ENCODE data around the gene KLF4. TPM values are rescaled to one million over a fixed set of nuclear protein-coding genes. Genes with fewer than 3 reads are reported as not detected.

Gene KLF4
- total and polyA plus RNA-seq, 2 of the 4 experiments (the other 2 are of a cell fraction): 1.3 to 3.8 TPM

DNA sequence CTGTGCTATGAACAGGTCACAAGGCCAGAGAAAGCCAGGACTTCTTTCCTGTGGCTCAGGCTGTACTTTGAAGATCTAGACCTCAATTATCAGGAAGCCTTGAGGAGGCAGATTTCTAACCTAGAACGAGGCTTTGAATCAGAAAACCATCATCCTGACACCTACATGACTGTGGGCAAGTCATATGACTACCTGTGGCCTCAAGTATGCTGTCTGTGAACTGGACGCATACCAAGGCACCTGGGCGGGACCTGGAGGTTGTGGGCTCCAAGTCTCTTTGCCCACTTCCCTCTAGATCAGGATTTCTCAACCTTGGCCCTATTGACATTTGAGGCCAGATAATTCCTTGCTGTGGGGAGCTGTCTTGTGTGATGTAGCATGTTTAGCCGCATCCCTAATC, 42.5 kb downstream of the KLF4 start:
- H2BK120ac ChIP-seq (ENCODE audit: low read depth, low read length): no peak overlapping the region
- H2BK15ac ChIP-seq (ENCODE audit: low read depth, low read length): no peak overlapping the region
- no peak overlapping the region for H3K23ac ChIP-seq (ENCODE audit: low read depth, low read length)
- no peak overlapping the region for H3K4me3 ChIP-seq (ENCODE audit: insufficient read depth, low read depth, low read length)
- no peaks in the 10 kb centered on the region for H3K9me3 ChIP-seq (ENCODE audit: control insufficient read depth, insufficient read depth, low read length)
- ChIA-PET CTCF (no interaction called here), POLR2A (ENCODE audit: unreplicated experiment) (no interaction called here)
- BruUV-seq (replicated peaks): no TSS peak
- no peak overlapping the region for H4K5ac ChIP-seq (ENCODE audit: low read depth, low read length)
- H3K56ac ChIP-seq (ENCODE audit: extremely low read depth, insufficient read depth, low read length): no peak overlapping the region
- H3K79me1 ChIP-seq (ENCODE audit: low read depth in 1 of 2, low read length in 2 of 2): no peaks in the 10 kb centered on the region
- no peak overlapping the region for H2AK9ac ChIP-seq (replicated peaks; ENCODE audit: low read depth, low read length, poor library complexity)
- no peak overlapping the region for H2AK5ac ChIP-seq (ENCODE audit: low read depth, low read length)
- H2AFZ ChIP-seq (replicated peaks; ENCODE audit: low read length, poor library complexity): no peak overlapping the region
- TF ChIP-seq RFX5 (IDR thresholded peaks at IDR 0.05; ENCODE audit: low read depth, low read length) (no peak), CHD1 (IDR thresholded peaks at IDR 0.05; ENCODE audit: low read depth, low read length) (no peak), RCOR1 (IDR thresholded peaks at IDR 0.05; ENCODE audit: insufficient replicate concordance, low read length) (no peak), POLR2A (IDR thresholded peaks at IDR 0.05; ENCODE audit: low read depth, low read length) (no peak), ELK1 (IDR thresholded peaks at IDR 0.05; ENCODE audit: borderline replicate concordance, low read depth, low read length) (no peak), MAFK (IDR thresholded peaks at IDR 0.05; ENCODE audit: low read depth, low read length) (no peak), BHLHE40 (IDR thresholded peaks at IDR 0.05; ENCODE audit: low read depth, low read length) (no peak), MAZ (IDR thresholded peaks at IDR 0.05; ENCODE audit: borderline replicate concordance, low read depth, low read length) (no peak), SMC3 (IDR thresholded peaks at IDR 0.05; ENCODE audit: low read depth, low read length) (no peak), NFE2L2 (IDR thresholded peaks at IDR 0.05; ENCODE audit: low read depth, low read length) (no peak), RAD21 (IDR thresholded peaks at IDR 0.05; ENCODE audit: low read length) (no peak), FOS (IDR thresholded peaks at IDR 0.05; ENCODE audit: low read depth, low read length) (no peak), CEBPB (IDR thresholded peaks at IDR 0.05; ENCODE audit: low read depth, low read length) (no peak), MXI1 (IDR thresholded peaks at IDR 0.05; ENCODE audit: borderline replicate concordance, low read depth, low read length) (no peak)
- TF ChIP-seq, protein P1, sequence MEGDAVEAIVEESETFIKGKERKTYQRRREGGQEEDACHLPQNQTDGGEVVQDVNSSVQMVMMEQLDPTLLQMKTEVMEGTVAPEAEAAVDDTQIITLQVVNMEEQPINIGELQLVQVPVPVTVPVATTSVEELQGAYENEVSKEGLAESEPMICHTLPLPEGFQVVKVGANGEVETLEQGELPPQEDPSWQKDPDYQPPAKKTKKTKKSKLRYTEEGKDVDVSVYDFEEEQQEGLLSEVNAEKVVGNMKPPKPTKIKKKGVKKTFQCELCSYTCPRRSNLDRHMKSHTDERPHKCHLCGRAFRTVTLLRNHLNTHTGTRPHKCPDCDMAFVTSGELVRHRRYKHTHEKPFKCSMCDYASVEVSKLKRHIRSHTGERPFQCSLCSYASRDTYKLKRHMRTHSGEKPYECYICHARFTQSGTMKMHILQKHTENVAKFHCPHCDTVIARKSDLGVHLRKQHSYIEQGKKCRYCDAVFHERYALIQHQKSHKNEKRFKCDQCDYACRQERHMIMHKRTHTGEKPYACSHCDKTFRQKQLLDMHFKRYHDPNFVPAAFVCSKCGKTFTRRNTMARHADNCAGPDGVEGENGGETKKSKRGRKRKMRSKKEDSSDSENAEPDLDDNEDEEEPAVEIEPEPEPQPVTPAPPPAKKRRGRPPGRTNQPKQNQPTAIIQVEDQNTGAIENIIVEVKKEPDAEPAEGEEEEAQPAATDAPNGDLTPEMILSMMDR (conservative IDR thresholded peaks at IDR 0.05; ENCODE audit: low read depth, low read length): no peak
- TF ChIP-seq, protein P2, sequence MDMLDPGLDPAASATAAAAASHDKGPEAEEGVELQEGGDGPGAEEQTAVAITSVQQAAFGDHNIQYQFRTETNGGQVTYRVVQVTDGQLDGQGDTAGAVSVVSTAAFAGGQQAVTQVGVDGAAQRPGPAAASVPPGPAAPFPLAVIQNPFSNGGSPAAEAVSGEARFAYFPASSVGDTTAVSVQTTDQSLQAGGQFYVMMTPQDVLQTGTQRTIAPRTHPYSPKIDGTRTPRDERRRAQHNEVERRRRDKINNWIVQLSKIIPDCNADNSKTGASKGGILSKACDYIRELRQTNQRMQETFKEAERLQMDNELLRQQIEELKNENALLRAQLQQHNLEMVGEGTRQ (IDR thresholded peaks at IDR 0.05; ENCODE audit: low read depth, low read length): no peak
- no peaks in the 10 kb centered on the region for H3K9me1 ChIP-seq (ENCODE audit: insufficient read depth, low read length)
- H3K4ac ChIP-seq (ENCODE audit: low read depth, low read length): no peak overlapping the region
- H2BK5ac ChIP-seq (ENCODE audit: low read depth, low read length, poor library complexity, severe bottlenecking): no peak overlapping the region
- in situ Hi-C loops (cut with MboI; ENCODE audit: low sequenced_read_pairs): no loop called here
- H3K27ac ChIP-seq (ENCODE audit: insufficient read depth, low read length): no peak overlapping the region
- WGBS, 2 experiments (ENCODE audit: extremely low coverage in 2 of 2, insufficient read length in 1 of 2): 40% methylated on average over 1 of the region's 4 CpGs; no CpG with 5 or more reads in 1 of the 2 experiments
- dilution Hi-C loops (cut with HindIII; ENCODE audit: low sequenced_read_pairs, unreplicated experiment): no loop called here
- H2BK20ac ChIP-seq (ENCODE audit: low read depth, low read length): no peak overlapping the region
- no peak for ATAC-seq (ENCODE audit: low read depth)
- H3K9ac ChIP-seq (ENCODE audit: low read depth, low read length): no peak overlapping the region
- DNase-seq: no peak
- no peaks in the 10 kb centered on the region for H3K36me3 ChIP-seq (ENCODE audit: control insufficient read depth, insufficient read depth, low read length)
- intact Hi-C loops (cut with micrococcal nuclease): no loop called here
- no peak overlapping the region for H3K18ac ChIP-seq (ENCODE audit: low read depth, low read length)
- H3K27me3 ChIP-seq (ENCODE audit: control insufficient read depth, insufficient read depth, low read length): peaks cover 2% of the 10 kb centered on the region; the same call in 1 of the 2 replicates
- no peaks in the 10 kb centered on the region for H4K20me1 ChIP-seq (ENCODE audit: insufficient read depth, low read length)
- no peak overlapping the region for H4K91ac ChIP-seq (ENCODE audit: insufficient read depth, low read depth, low read length)
- H3K4me1 ChIP-seq (ENCODE audit: control insufficient read depth, insufficient read depth, low read length): no peaks in the 10 kb centered on the region
- H4K8ac ChIP-seq (ENCODE audit: low read depth in 2 of 2, low read length in 2 of 2): no peak overlapping the region
- H3K4me2 ChIP-seq (ENCODE audit: low read depth, low read length): no peak overlapping the region
- H3K14ac ChIP-seq (replicated peaks; ENCODE audit: low read depth, low read length): no peak overlapping the region
